ENCODE data around the gene SRP14.
"Not testable (repeated sequence)": the region's sequence is repeated elsewhere in the genome, so short reads cannot be mapped to it uniquely, and the experiment has no call there.

SRP14 gene

GRCh38 chr15:40029979-40030893 is 8.7 kb downstream of the SRP14 start:
- DNase-seq (ENCODE audit: low spot score): peak; percentile 57

GRCh38 chr15:40028853-40029252 is 10.1 kb downstream of the SRP14 start:
- DNase-seq (ENCODE audit: low spot score): no peak

GRCh38 chr15:40028193-40028592 is 10.8 kb downstream of the SRP14 start:
- DNase-seq (ENCODE audit: low spot score): no peak

- DNase-seq (ENCODE audit: low spot score): peak; percentile 16
Observed at GRCh38 chr15:40016224-40016865, 22.6 kb downstream of the SRP14 start.

GRCh38 chr15:40014390-40014789 is 24.6 kb downstream of the SRP14 start:
- no peak for DNase-seq (ENCODE audit: low spot score)

GRCh38 chr15:40013372-40013771 is 25.6 kb downstream of the SRP14 start:
- DNase-seq (ENCODE audit: low spot score): not testable (repeated sequence)

- no peak for DNase-seq (ENCODE audit: low spot score)
Observed at GRCh38 chr15:40011303-40011702, 27.7 kb downstream of the SRP14 start.

- no peak for DNase-seq (ENCODE audit: low spot score)
Observed at GRCh38 chr15:40010686-40011085, 28.3 kb downstream of the SRP14 start.

GRCh38 chr15:40008061-40008765 is 30.8 kb downstream of the SRP14 start:
- DNase-seq (ENCODE audit: low spot score): no peak

- DNase-seq (ENCODE audit: low spot score): no peak
Observed at GRCh38 chr15:40006646-40007045, 32.3 kb downstream of the SRP14 start.

- no peak for DNase-seq (ENCODE audit: low spot score)
Observed at GRCh38 chr15:40006003-40006402, 33.0 kb downstream of the SRP14 start.

GRCh38 chr15:40003116-40003916 is 35.7 kb downstream of the SRP14 start:
- DNase-seq (ENCODE audit: low spot score): no peak

GRCh38 chr15:40002295-40002694 is 36.7 kb downstream of the SRP14 start:
- DNase-seq (ENCODE audit: low spot score): no peak

GRCh38 chr15:39999538-40000200 is 39.3 kb downstream of the SRP14 start:
- DNase-seq (ENCODE audit: low spot score): no peak

- DNase-seq (ENCODE audit: low spot score): no peak
Observed at GRCh38 chr15:39998511-39999077, 40.4 kb downstream of the SRP14 start.

GRCh38 chr15:39997639-39998038 is 41.3 kb downstream of the SRP14 start:
- DNase-seq (ENCODE audit: low spot score): no peak

- no peak for DNase-seq (ENCODE audit: low spot score)
Observed at GRCh38 chr15:39997031-39997430, 42.0 kb downstream of the SRP14 start.

- DNase-seq (ENCODE audit: low spot score): not testable (repeated sequence)
Observed at GRCh38 chr15:39996228-39996627, 42.8 kb downstream of the SRP14 start.

- DNase-seq (ENCODE audit: low spot score): not testable (repeated sequence)
Observed at GRCh38 chr15:39992953-39993352, 46.0 kb downstream of the SRP14 start.

- DNase-seq (ENCODE audit: low spot score): no peak
Observed at GRCh38 chr15:39990706-39991105, 48.3 kb downstream of the SRP14 start.

GRCh38 chr15:39987821-39988220 is 51.2 kb downstream of the SRP14 start:
- no peak for DNase-seq (ENCODE audit: low spot score)

All from iPS-NIHi11 (cell line).